ENCODE results near the gene NPPB.
A peak's percentile ranks its signal among the peaks of the same experiment; 100 is the strongest.

The NPPB gene

DNA sequence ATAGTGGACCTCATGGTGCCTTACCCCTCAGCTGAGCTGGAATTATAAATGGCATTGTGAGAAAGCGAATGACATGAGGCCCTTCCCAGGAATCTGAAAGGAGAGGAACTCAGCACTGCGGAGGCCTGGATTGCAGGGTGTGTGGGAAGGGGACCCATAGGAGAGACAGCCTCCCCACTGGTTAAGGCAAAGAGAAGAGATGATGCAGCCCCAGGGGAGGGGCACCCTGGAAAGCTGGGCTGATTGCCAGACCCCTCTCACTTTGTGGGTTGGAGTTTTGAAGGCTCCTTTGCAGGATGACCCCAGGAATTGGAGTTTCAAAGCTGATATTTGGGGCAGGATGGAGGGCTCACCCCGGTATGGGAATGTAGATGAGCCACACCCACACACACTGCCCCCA is 2.0 kb downstream of the NPPB start:
- no peak for DNase-seq

- no peak for DNase-seq
These were observed 3.3 kb downstream of the NPPB start for GRCh38 chr1:11855430-11855829.

- no peak for DNase-seq
These were observed 4.2 kb downstream of the NPPB start for GRCh38 chr1:11854519-11854918.

DNA sequence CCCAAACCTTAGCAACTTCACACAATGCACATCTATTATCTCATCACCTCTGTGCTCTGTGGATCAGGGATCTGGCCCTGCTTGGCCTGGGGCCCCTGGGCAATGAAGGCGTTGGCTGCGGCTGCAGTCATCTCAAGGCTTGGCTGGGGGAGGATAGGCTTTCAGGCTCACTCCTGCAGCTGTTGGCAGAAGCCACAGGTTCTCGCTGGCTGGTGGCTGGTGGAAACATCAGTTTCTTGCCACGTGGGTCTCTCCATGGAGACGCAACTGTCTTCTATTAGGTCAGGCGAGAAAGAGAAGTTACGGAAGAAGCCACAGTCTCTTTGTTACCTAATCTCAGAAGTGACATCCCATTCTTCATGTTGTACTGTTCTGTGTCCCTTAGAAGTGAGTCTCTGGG is 7.6 kb downstream of the NPPB start:
- no peak for DNase-seq

DNA sequence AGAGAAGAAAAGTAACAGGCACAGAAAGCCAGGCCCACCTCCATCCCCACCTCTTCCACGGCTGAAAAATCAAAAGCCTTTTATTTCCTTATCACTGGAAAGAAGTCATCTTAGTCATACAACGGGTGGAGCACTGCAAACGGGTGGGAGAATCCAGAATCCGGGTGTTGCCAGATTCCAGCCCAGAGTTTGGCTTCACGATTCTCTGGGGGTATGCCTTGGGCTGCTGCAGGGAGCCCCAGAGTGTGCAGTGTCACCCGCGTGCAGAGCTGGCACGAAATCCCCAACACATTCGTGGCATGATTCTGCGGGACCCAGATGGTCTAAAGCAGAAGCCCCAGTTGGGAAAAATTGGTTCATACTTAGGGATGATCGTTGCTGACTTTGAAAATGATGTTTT is 8.6 kb downstream of the NPPB start:
- no peak for DNase-seq

GRCh38 chr1:11848373-11848700 is 10.4 kb downstream of the NPPB start:
- no peak for DNase-seq

- no peak for DNase-seq
These were observed 10.9 kb downstream of the NPPB start, which contains the start of gene NPPA for GRCh38 chr1:11847667-11848372. NPPA (minus strand) TSS chr1:11847783; CDS start chr1:11847684, 99 bp downstream.

- DNase-seq = no peak
These were observed 13.0 kb downstream of the NPPB start for GRCh38 chr1:11845641-11846335.

GRCh38 chr1:11842154-11843041 is 16.3 kb downstream of the NPPB start:
- no peak for DNase-seq

DNA sequence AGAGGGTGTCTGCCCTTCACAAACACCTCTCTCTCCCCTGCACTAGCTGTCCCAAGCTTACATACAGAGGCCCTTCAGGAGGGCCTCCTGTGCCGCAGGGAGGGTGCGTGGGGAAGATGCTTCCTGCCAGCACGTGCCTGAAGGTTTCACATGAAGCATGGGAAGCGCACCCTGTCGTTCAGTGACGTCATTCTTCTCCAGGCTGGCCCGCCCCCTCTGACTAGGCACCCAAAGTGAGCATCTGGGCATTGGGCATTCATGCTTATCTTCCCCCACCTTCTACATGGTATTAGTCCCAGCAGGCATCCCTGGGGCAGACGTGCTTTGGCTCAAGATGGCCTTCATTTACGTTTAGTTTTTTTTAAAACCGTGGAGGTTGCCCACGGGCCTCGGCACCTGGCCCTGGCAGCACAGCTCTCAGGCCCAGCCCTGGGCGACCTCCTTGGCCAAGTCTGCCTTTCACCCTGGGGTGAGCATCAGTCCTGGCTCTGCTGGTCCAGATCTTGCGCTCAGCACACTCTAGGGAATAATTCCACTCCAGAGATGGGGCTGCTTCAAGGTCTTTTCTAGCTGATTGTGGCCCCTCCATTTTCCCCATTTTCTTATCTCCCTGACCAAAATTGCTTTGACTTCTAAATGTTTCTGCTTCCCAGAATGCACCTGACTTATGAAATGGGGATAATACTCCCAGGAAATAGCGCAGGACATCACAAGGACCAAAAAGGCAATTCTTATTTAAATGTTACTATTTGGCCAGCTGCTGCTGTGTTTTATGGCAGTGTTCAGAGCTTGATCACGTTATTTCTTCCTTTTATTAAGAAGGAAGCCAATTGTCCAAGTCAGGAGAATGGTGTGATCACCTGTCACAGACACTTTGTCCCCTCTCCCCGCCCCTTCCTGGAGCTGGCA is 17.2 kb downstream of the NPPB start:
- no peak for DNase-seq

DNA sequence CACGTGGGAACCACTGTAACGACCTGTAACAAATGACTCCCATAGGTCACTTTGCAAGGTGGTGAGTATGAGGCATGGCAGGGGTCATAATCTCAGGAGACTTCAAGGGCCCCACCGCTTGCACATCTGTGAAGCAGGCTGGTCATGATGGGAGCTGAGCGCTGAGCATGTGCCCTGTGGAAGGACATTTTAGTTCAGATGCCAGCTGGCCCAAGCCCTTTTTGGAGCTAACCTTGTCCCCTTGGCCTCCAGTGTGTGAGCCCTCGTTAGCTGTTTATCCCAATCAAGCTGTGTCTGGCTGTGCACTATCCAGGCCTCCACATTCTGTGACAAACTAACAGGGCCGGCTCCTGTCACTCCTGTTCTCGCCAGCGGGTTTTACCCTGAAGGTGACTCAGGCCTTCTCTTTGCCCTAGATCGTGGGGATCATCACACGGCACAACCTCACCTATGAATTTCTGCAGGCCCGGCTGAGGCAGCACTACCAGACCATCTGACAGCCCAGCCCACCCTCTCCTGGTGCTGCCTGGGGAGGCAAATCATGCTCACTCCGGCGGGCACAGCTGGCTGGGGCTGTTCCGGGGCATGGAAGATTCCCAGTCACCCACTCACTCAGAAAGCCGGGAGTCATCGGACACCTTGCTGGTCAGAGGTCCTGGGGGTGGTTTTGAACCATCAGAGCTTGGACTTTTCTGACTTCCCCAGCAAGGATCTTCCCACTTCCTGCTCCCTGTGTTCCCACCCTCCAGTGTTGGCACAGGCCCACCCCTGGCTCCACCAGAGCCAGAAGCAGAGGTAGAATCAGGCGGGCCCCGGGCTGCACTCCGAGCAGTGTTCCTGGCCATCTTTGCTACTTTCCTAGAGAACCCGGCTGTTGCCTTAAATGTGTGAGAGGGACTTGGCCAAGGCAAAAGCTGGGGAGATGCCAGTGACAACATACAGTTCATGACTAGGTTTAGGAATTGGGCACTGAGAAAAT is 18.7 kb downstream of the NPPB start:
- DNase-seq = no peak

GRCh38 chr1:11838349-11839272 is 20.1 kb downstream of the NPPB start:
- DNase-seq = peak in 1 of 2 experiments; percentile 36

GRCh38 chr1:11837767-11838348 is 20.9 kb downstream of the NPPB start:
- DNase-seq = no peak

- DNase-seq = no peak
These were observed 21.6 kb downstream of the NPPB start for GRCh38 chr1:11836955-11837766.

DNA sequence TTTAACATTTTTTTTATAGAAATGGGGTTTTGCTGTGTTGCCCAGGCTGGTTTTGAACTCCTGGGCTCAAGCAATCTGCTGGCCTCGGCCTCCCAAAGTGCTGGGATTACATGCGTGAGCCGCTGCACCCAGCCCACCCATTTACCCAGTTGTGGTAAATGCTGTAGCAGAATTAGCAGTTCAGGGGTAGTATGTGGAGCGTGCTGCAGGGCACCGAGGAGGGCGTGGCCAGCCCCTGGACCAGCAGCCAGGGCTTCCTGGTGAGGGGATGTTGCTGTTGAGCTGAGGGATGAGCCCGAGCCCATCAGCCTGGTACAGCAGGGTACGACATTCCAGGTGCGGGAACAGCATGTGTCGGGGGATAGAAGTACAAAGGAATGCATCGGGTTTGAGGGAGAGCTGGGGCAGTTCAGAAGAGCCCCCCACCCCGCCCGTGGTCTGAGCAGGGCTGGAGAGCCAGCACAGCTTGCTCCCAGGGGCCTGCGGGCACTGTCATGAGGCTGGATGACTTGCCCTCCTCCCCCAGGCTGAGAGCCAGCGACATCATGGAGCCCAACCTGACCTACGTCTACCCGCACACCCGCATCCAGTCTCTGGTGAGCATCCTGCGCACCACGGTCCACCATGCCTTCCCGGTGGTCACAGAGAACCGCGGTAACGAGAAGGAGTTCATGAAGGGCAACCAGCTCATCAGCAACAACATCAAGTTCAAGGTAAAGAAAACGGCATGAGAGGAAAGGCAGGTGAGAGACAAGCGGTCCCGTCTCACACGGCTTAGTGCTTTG is 23.1 kb downstream of the NPPB start:
- DNase-seq = no peak

- no peak for DNase-seq
These were observed 24.8 kb downstream of the NPPB start for GRCh38 chr1:11833900-11834299.

DNA sequence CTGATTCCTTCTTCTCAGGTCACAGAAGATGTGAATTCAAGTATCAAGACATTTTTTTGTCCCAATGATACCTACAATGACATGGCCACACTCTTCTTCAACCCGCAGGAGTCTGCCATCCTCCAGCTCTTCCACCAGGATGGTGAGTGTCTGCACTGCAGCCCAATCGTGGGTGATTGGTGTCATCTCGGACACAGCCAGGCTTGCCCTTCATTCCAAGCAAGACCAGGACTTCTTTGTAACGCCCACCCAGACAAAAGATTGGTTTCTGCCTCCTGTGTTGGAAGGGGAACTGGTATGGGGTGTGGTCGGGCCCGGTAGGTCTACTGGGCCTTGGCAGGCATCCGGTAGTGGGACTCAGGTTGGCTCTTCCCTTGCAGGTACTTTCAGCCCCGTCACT is 25.2 kb downstream of the NPPB start:
- no peak for DNase-seq
